ENCODE measurements around the gene FILIP1.

The FILIP1 gene

GRCh38 chr6:75283907-75284631 lies 209.5 kb downstream of the FILIP1 start:
- Histone ChIP-seq H3K9ac (ENCODE audit: low read length) (peak overlapping the region; percentile 68), H3K27me3 (ENCODE audit: control insufficient read depth, insufficient read depth, low read length) (no peaks in the 10 kb centered on the region), H3K9me3 (ENCODE audit: control insufficient read depth, low read depth, low read length) (no peaks in the 10 kb centered on the region), H3K36me3 (ENCODE audit: control insufficient read depth, low read depth, low read length) (no peaks in the 10 kb centered on the region), H3K27ac (ENCODE audit: low read length) (peak overlapping the region; percentile 35), H3K4me1 (ENCODE audit: control insufficient read depth, low read depth, low read length) (peaks cover 26% of the 10 kb centered on the region), H3K4me3 (ENCODE audit: low read length) (peak overlapping the region; percentile 92)

DNA sequence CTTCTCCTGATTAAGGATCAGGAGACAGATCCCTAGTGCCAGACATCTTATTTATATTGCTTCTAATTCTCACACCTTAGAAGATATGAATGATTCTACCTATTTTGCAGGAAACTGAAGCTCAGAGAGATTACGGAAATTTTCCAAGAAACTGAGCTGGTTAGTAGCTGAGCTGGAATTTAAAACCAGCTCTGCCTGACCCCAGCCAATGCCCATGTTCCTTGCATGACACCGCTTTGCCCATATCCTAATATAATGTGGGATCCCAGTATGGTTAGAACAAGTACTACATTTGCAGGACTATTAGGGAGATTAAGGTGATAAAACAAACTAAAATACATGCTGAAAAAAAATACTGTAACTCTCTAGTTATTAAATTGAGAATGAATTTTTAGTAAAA lies 210.9 kb downstream of the FILIP1 start:
- peak overlapping the region; percentile 92 for H3K4me3 ChIP-seq (ENCODE audit: low read length)
- H3K4me1 ChIP-seq (ENCODE audit: control insufficient read depth, low read depth, low read length) = peaks cover 26% of the 10 kb centered on the region
- H3K36me3 ChIP-seq (ENCODE audit: control insufficient read depth, low read depth, low read length) = no peaks in the 10 kb centered on the region
- H3K9ac ChIP-seq (ENCODE audit: low read length) = no peak overlapping the region
- no peak overlapping the region for H3K27ac ChIP-seq (ENCODE audit: low read length)
- no peaks in the 10 kb centered on the region for H3K27me3 ChIP-seq (ENCODE audit: control insufficient read depth, insufficient read depth, low read length)
- no peaks in the 10 kb centered on the region for H3K9me3 ChIP-seq (ENCODE audit: control insufficient read depth, low read depth, low read length)

GRCh38 chr6:75281653-75282052 lies 211.9 kb downstream of the FILIP1 start:
- H3K9ac ChIP-seq (ENCODE audit: low read length) = peak overlapping the region; percentile 32
- H3K4me1 ChIP-seq (ENCODE audit: control insufficient read depth, low read depth, low read length) = peaks cover 27% of the 10 kb centered on the region
- peak overlapping the region; percentile 0 for H3K27ac ChIP-seq (ENCODE audit: low read length)
- H3K36me3 ChIP-seq (ENCODE audit: control insufficient read depth, low read depth, low read length) = no peaks in the 10 kb centered on the region
- no peaks in the 10 kb centered on the region for H3K9me3 ChIP-seq (ENCODE audit: control insufficient read depth, low read depth, low read length)
- no peaks in the 10 kb centered on the region for H3K27me3 ChIP-seq (ENCODE audit: control insufficient read depth, insufficient read depth, low read length)
- peak overlapping the region; percentile 31 for H3K4me3 ChIP-seq (ENCODE audit: low read length)

DNA sequence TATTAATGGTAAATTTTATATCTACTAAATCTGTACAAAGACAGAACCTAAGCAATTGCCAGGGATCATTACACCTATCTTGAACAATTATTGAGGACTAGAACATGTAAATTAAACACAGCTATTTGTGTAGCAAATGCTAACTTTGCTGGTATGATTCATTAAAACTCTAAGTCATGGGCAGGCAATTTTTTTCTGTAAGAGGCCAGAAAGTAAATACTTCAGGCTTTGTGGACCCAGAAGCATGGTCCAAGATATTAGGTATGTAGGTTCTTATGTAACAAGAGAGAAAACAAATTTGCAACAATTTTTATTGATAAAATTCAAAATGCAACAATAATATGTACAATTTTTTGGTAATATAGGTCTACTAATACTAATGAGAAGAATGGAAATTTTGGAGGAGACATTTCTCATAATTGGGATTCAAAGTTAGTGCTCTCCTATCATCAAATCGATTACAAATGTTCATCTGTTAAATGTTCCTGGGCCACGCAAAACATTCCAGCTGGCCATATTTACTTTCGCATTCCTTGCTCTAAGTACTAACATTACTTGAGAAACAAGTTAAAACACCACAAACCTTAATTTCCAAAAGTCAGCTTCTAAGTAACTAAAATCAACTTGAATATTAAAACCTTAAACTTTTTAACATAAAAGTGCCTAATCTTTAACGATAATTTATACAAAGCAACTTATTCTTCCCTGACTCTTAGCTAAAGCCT lies 213.3 kb downstream of the FILIP1 start:
- peaks cover 37% of the 10 kb centered on the region for H3K4me1 ChIP-seq (ENCODE audit: control insufficient read depth, low read depth, low read length)
- H3K9ac ChIP-seq (ENCODE audit: low read length) = peak overlapping the region; percentile 38
- no peaks in the 10 kb centered on the region for H3K27me3 ChIP-seq (ENCODE audit: control insufficient read depth, insufficient read depth, low read length)
- H3K4me3 ChIP-seq (ENCODE audit: low read length) = peak overlapping the region; percentile 16
- no peaks in the 10 kb centered on the region for H3K9me3 ChIP-seq (ENCODE audit: control insufficient read depth, low read depth, low read length)
- no peaks in the 10 kb centered on the region for H3K36me3 ChIP-seq (ENCODE audit: control insufficient read depth, low read depth, low read length)
- H3K27ac ChIP-seq (ENCODE audit: low read length) = no peak overlapping the region

DNA sequence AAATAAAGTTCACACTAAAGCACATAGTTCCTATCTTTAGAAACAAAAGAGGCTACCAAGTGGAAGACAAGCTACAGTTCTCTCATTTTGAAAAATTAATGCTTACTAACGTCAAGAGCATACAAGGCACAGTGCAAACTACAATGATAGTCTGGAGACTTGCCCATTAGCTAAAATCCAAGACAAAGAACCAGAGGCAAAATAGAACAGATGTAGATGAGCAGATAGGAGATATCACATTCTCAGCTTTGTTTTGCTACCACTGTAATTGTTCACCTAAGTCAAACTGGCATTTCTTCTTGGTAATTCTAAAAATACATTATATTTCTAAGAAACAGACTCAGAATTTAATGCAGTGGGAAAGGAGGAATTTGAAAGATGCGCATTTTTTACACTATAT lies 214.2 kb downstream of the FILIP1 start:
- Histone ChIP-seq H3K9ac (ENCODE audit: low read length) (peak overlapping the region; percentile 38), H3K9me3 (ENCODE audit: control insufficient read depth, low read depth, low read length) (no peaks in the 10 kb centered on the region), H3K36me3 (ENCODE audit: control insufficient read depth, low read depth, low read length) (no peaks in the 10 kb centered on the region), H3K27me3 (ENCODE audit: control insufficient read depth, insufficient read depth, low read length) (no peaks in the 10 kb centered on the region), H3K4me1 (ENCODE audit: control insufficient read depth, low read depth, low read length) (peaks cover 37% of the 10 kb centered on the region), H3K27ac (ENCODE audit: low read length) (peak overlapping the region; percentile 23), H3K4me3 (ENCODE audit: low read length) (no peak overlapping the region)

DNA sequence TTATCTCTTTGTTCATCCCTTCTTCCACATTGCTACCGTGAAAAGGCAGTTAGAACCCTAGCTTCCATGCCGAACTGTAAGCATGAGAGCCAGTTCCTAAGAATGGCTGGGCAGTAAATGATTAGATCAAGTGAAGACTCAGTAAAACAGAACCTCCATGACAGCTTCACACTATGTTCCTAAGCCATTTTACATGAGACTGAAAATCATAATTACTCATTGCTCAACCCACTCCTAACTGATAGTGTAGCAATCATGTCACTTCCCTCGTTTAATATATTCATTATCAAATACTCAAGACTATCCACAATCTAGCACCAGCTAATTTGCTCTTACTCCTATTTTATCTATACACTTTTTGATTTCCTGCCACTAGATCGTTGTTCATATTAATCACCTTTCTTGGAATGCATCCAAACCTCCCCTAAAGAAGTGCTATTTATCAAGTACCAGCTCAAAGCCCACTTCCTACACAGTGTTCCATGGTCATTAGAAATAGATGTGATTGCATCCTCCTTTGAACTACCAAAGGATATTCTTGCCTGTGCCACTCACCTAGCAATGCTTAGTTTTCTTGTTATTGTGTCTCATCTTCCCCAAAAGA lies 215.0 kb downstream of the FILIP1 start:
- H3K4me3 ChIP-seq (ENCODE audit: low read length) = no peak overlapping the region
- no peaks in the 10 kb centered on the region for H3K9me3 ChIP-seq (ENCODE audit: control insufficient read depth, low read depth, low read length)
- no peaks in the 10 kb centered on the region for H3K36me3 ChIP-seq (ENCODE audit: control insufficient read depth, low read depth, low read length)
- H3K4me1 ChIP-seq (ENCODE audit: control insufficient read depth, low read depth, low read length) = peaks cover 37% of the 10 kb centered on the region
- H3K27me3 ChIP-seq (ENCODE audit: control insufficient read depth, insufficient read depth, low read length) = no peaks in the 10 kb centered on the region
- no peak overlapping the region for H3K9ac ChIP-seq (ENCODE audit: low read length)
- H3K27ac ChIP-seq (ENCODE audit: low read length) = no peak overlapping the region

DNA sequence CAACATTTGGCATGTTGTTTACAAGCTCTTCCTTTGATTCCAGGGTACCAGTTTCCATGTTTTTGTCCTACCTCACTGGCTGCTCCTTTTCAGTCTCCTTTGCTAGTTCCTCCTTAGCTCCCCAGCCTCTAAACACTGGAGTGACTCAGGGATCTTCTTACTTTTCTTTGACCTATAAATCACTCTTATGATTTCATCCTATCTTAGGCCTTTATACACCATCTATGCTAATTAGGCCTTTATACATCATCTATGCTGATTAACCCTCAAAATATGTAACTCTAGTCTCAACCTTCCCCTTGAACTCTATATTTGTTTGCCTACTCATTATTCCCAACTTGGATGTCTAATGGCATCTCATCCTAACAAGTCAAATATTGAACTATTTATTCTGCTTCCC lies 218.5 kb downstream of the FILIP1 start:
- Histone ChIP-seq H3K4me1 (ENCODE audit: control insufficient read depth, low read depth, low read length) (peaks cover 17% of the 10 kb centered on the region), H3K9ac (ENCODE audit: low read length) (no peak overlapping the region), H3K36me3 (ENCODE audit: control insufficient read depth, low read depth, low read length) (no peaks in the 10 kb centered on the region), H3K4me3 (ENCODE audit: low read length) (no peak overlapping the region), H3K27ac (ENCODE audit: low read length) (no peak overlapping the region), H3K9me3 (ENCODE audit: control insufficient read depth, low read depth, low read length) (peaks cover 8% of the 10 kb centered on the region), H3K27me3 (ENCODE audit: control insufficient read depth, insufficient read depth, low read length) (no peaks in the 10 kb centered on the region)

DNA sequence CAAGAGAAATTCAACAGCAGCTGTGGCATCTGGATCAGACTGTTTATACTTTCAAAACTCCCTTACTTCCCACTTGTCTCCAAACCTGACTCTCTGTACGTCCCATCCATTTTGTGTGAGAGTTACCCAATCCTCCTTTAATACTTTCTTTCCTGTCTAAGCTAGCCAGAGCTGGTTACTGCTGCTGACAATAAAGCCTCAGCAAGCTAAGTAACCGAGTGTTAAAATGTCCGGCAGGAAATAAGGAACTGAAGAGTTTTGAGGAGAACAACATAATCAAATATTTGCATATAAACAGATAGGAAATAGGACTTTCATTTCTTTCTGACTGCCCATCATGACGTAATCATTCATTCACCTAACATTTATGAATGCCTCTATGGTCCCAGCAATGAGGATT lies 220.6 kb downstream of the FILIP1 start:
- Histone ChIP-seq H3K27ac (ENCODE audit: low read length) (no peak overlapping the region), H3K27me3 (ENCODE audit: control insufficient read depth, insufficient read depth, low read length) (no peaks in the 10 kb centered on the region), H3K4me1 (ENCODE audit: control insufficient read depth, low read depth, low read length) (peaks cover 20% of the 10 kb centered on the region), H3K9ac (ENCODE audit: low read length) (no peak overlapping the region), H3K9me3 (ENCODE audit: control insufficient read depth, low read depth, low read length) (peaks cover 8% of the 10 kb centered on the region), H3K36me3 (ENCODE audit: control insufficient read depth, low read depth, low read length) (no peaks in the 10 kb centered on the region), H3K4me3 (ENCODE audit: low read length) (no peak overlapping the region)

DNA sequence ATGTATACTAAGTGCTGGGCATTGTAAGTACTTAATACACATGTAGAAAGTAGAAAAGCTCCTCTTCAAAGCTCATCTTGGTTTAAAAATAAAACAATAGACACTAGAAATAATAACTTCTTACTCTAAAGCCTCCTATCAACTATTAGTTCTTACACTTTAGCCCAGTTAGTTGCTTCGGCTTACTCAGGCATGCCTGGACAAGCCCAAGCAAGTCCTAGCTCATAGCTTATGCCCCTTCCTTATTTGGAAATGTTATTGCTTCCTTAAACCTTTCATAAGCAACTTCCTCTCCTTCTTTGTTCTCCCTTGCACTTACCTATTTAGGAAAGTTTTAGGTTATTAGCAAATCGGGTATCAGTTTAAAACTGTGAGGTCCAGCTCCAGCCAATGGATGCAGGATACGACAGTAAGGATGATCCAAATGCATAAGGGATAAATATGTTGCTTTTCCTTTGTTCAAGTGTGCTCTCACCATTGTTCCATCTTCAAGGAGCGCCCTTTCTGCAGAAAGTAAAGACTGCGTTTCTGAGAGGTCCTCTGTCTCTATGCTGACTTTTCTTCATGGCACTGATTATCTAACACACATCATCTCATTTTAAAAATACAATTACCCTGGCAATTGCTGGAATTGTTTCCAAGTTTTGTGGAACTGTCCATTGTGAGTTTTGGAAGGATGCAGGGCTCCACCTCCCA lies 221.3 kb downstream of the FILIP1 start:
- no peak overlapping the region for H3K9ac ChIP-seq (ENCODE audit: low read length)
- H3K27me3 ChIP-seq (ENCODE audit: control insufficient read depth, insufficient read depth, low read length) = no peaks in the 10 kb centered on the region
- H3K27ac ChIP-seq (ENCODE audit: low read length) = no peak overlapping the region
- no peak overlapping the region for H3K4me3 ChIP-seq (ENCODE audit: low read length)
- peaks cover 28% of the 10 kb centered on the region for H3K4me1 ChIP-seq (ENCODE audit: control insufficient read depth, low read depth, low read length)
- H3K9me3 ChIP-seq (ENCODE audit: control insufficient read depth, low read depth, low read length) = peaks cover 8% of the 10 kb centered on the region
- H3K36me3 ChIP-seq (ENCODE audit: control insufficient read depth, low read depth, low read length) = no peaks in the 10 kb centered on the region

DNA sequence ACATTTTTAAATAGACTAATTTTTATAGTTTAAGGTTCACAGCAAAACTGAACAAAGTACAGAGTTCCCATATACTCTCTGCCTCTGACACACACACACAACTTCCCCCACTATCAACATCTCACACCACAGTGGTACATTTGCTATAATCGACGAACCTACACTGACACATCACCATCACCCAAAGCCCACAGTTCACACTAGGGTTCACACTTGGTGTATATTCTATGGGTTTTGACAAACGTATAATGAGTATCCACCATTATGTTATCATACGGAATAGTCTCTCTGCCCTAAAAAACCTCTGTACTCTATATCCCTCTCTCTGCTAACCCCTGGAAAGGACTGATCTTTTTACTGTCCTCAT lies 224.6 kb downstream of the FILIP1 start:
- H3K27me3 ChIP-seq (ENCODE audit: control insufficient read depth, insufficient read depth, low read length) = no peaks in the 10 kb centered on the region
- peaks cover 8% of the 10 kb centered on the region for H3K9me3 ChIP-seq (ENCODE audit: control insufficient read depth, low read depth, low read length)
- no peak overlapping the region for H3K4me3 ChIP-seq (ENCODE audit: low read length)
- no peak overlapping the region for H3K9ac ChIP-seq (ENCODE audit: low read length)
- H3K27ac ChIP-seq (ENCODE audit: low read length) = no peak overlapping the region
- H3K4me1 ChIP-seq (ENCODE audit: control insufficient read depth, low read depth, low read length) = peaks cover 27% of the 10 kb centered on the region
- H3K36me3 ChIP-seq (ENCODE audit: control insufficient read depth, low read depth, low read length) = peaks cover 8% of the 10 kb centered on the region

DNA sequence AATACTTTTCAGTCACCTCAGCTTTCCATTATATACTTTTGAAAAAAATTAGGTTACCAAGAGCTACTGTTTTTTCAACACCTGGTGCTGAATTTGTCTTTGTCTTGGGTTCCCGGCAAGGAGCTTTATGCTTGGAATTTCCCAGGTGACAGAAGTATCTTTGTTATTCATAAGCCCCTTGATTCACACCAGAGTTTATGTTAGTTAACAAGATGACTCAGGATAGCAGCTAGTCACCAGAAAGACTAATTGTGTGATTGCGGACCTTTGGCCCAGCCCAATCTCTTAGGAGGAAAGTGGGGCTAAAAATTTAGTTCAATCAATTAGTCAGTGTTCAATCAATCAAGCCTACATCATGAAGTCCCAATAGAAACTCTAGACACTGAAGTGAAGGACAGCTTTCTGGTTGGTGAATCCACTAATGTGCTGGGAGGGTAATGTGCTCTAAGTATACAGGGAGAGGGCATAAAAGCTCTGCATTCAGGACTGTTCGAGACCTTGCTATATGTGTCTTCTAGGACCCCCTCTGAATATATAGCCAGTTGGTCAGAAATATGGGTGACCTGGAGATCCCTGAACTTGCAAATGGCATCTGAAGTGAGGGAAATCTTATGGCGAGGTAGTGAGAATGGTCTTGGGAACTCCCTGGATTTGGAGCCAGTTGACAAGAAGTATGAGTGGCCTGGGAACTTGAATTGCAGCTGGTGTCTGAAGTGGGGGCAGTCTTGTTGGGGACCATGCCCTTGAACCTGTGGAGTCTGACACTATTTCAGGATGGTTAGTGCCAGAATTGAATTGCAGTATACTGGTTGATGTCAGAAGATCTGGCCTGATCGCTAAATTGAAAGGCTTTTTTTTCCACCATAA lies 225.2 kb downstream of the FILIP1 start:
- Histone ChIP-seq H3K27me3 (ENCODE audit: control insufficient read depth, insufficient read depth, low read length) (no peaks in the 10 kb centered on the region), H3K4me3 (ENCODE audit: low read length) (peak overlapping the region; percentile 45), H3K9me3 (ENCODE audit: control insufficient read depth, low read depth, low read length) (peaks cover 8% of the 10 kb centered on the region), H3K27ac (ENCODE audit: low read length) (peak overlapping the region; percentile 87), H3K9ac (ENCODE audit: low read length) (peak overlapping the region; percentile 63), H3K4me1 (ENCODE audit: control insufficient read depth, low read depth, low read length) (peaks cover 27% of the 10 kb centered on the region), H3K36me3 (ENCODE audit: control insufficient read depth, low read depth, low read length) (peaks cover 14% of the 10 kb centered on the region)

All from iPS-18a (cell line).